Measurements from ENCODE around the gene ZSCAN1. TPM values are rescaled to one million over a fixed set of nuclear protein-coding genes. Genes with fewer than 3 reads are reported as not detected.

The ZSCAN1 gene
- polyA plus RNA-seq, 1 of the 3 experiments (the other 2 are of a cell fraction): not detected

DNA sequence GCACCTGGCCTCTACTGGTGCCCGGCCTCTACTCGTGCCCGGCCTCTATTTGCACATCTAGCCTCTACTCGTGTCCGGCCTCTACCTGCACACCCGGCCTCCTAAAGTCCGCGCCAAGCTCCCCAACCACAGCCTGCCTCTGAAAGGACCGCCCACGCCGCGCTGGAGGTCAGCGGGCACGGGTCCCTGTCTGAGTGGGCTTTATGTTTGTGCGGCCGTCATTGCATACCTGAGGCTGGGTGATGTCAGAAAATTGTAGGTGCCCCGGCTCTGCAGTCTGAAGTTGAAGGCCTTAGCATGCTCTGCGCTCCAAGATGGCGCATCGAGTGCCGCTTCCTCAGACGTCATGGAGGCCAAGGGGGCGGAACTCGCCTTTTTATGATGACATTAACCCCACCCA, 26.4 kb downstream of the ZSCAN1 start:
- ChIA-PET POLR2A (no interaction called here), CTCF (no interaction called here)
- H3K4me1 ChIP-seq (ENCODE audit: control insufficient read depth in 1 of 2, insufficient read depth in 2 of 2, low read depth in 1 of 2, low read length in 1 of 2): no peaks in the 10 kb centered on the region
- H3K9me2 ChIP-seq: no peaks in the 10 kb centered on the region
- WGBS (ENCODE audit: low lambda C conversion rate): 87% methylated on average over 24 of the region's 24 CpGs
- no peak overlapping the region for H3K4me2 ChIP-seq
- no peaks in the 10 kb centered on the region for H3K9me3 ChIP-seq
- H3K27ac ChIP-seq (ENCODE audit: low read depth in 2 of 2, low read length in 1 of 2): no peak overlapping the region
- no peak for DNase-seq
- no peaks in the 10 kb centered on the region for H3K79me2 ChIP-seq (ENCODE audit: insufficient read depth)
- no peak overlapping the region; a peak in 1 of 4 replicates for H3K4me3 ChIP-seq (ENCODE audit: low read depth in 2 of 2, low read length in 1 of 2)
- no peaks in the 10 kb centered on the region for H3F3A ChIP-seq (replicated peaks; ENCODE audit: insufficient read depth)
- no peak overlapping the region for H2AFZ ChIP-seq (ENCODE audit: low read depth)
- H3K9ac ChIP-seq: no peak overlapping the region
- no peaks in the 10 kb centered on the region for H4K20me1 ChIP-seq (ENCODE audit: insufficient read depth)
- no peaks in the 10 kb centered on the region for H3K27me3 ChIP-seq (ENCODE audit: insufficient read depth)
- H3K36me3 ChIP-seq (replicated peaks in 1 of 2; ENCODE audit: control insufficient read depth in 1 of 2, insufficient read depth in 2 of 2, low read length in 1 of 2): no peaks in the 10 kb centered on the region
- TF ChIP-seq TCF12 (IDR thresholded peaks at IDR 0.05): no peak
- no peak for TF ChIP-seq FOXJ3 (CRISPR knock-in tag; IDR thresholded peaks at IDR 0.05)
- TF ChIP-seq EZH2phosphoT487 (IDR thresholded peaks at IDR 0.05; ENCODE audit: borderline replicate concordance, low read depth): no peak
- TF ChIP-seq USF1 (IDR thresholded peaks at IDR 0.05; ENCODE audit: borderline replicate concordance, low read depth): no peak
- TF ChIP-seq CHD2 (IDR thresholded peaks at IDR 0.05; ENCODE audit: low read length, partially characterized antibody): no peak
- no peak for TF ChIP-seq TAF1 (IDR thresholded peaks at IDR 0.05; ENCODE audit: borderline replicate concordance, low read depth, low read length)
- no peak for TF ChIP-seq NFIC (IDR thresholded peaks at IDR 0.05; ENCODE audit: borderline replicate concordance)
- TF ChIP-seq RFX5 (IDR thresholded peaks at IDR 0.05; ENCODE audit: low read length): no peak
- TF ChIP-seq FOSL2 (IDR thresholded peaks at IDR 0.05; ENCODE audit: borderline replicate concordance, low read depth): no peak
- TF ChIP-seq, protein P1, sequence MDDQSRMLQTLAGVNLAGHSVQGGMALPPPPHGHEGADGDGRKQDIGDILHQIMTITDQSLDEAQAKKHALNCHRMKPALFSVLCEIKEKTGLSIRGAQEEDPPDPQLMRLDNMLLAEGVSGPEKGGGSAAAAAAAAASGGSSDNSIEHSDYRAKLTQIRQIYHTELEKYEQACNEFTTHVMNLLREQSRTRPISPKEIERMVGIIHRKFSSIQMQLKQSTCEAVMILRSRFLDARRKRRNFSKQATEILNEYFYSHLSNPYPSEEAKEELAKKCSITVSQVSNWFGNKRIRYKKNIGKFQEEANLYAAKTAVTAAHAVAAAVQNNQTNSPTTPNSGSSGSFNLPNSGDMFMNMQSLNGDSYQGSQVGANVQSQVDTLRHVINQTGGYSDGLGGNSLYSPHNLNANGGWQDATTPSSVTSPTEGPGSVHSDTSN (IDR thresholded peaks at IDR 0.05): no peak
- no peak for TF ChIP-seq MAX (IDR thresholded peaks at IDR 0.05; ENCODE audit: low read depth)
- TF ChIP-seq RXRA (IDR thresholded peaks at IDR 0.05; ENCODE audit: borderline replicate concordance, low read depth): no peak
- no peak for TF ChIP-seq REST (IDR thresholded peaks at IDR 0.05; ENCODE audit: low read depth, low read length)
- TF ChIP-seq JUND (IDR thresholded peaks at IDR 0.05): no peak
- no peak for TF ChIP-seq MEF2A (IDR thresholded peaks at IDR 0.05; ENCODE audit: borderline replicate concordance, low read depth)
- no peak for TF ChIP-seq RAD21 (IDR thresholded peaks at IDR 0.05; ENCODE audit: low read length)
- TF ChIP-seq, protein P2, sequence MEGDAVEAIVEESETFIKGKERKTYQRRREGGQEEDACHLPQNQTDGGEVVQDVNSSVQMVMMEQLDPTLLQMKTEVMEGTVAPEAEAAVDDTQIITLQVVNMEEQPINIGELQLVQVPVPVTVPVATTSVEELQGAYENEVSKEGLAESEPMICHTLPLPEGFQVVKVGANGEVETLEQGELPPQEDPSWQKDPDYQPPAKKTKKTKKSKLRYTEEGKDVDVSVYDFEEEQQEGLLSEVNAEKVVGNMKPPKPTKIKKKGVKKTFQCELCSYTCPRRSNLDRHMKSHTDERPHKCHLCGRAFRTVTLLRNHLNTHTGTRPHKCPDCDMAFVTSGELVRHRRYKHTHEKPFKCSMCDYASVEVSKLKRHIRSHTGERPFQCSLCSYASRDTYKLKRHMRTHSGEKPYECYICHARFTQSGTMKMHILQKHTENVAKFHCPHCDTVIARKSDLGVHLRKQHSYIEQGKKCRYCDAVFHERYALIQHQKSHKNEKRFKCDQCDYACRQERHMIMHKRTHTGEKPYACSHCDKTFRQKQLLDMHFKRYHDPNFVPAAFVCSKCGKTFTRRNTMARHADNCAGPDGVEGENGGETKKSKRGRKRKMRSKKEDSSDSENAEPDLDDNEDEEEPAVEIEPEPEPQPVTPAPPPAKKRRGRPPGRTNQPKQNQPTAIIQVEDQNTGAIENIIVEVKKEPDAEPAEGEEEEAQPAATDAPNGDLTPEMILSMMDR (IDR thresholded peaks at IDR 0.05): no peak

Measured in SK-N-SH (cell line).